ENCODE data around the gene IRF2BP1.

- TF ChIP-seq CTCF (IDR thresholded peaks at IDR 0.05) (no peak), EZH2phosphoT487 (IDR thresholded peaks at IDR 0.05) (no peak)
These were observed 31.7 kb downstream of the IRF2BP1 start for GRCh38 chr19:45854167-45854778.
